Stimulated activated CD8-positive, alpha-beta memory T cell treated with anti-CD3 and anti-CD28 coated beads, Interleukin-15, amount 100 ng/mL, for 24 hours (primary cell): ENCODE results near the gene RAD51B.
"Not testable (repeated sequence)": the region's sequence is repeated elsewhere in the genome, so short reads cannot be mapped to it uniquely, and the experiment has no call there.

Experiments used
- DNase-seq: peaks from one replicate; pipeline ENCODE4 v3.0.0-alpha.2; 2020; ENCODE audit warnings: low read depth

RAD51B gene

DNA sequence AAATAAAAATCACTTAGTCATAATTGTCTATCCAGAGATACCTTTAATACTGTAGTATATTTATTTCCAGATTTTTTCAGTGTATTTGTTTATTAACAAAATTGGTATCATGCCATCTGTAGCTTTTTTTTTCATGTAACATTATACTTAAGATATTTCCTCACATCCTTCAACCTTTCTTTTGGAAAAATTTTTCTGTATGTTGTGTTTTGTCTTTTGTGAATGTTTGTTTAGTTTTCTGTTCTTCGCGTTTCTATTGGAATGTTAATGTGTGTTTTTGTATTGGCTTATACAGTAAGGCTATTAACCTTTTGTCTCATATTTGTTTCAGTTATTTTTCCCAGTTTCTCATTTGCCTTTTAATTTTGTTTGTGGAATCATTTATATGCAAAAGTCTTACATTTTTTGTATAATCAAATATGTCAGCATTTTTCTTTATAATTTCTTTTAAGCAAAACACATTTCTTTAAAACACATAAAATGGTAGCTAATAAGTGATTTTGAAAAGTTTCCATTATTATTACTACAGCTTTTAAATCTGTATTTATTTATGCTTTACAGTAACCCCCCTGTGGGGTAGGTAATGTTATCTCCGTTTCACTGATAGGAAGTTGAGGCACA lies 433.7 kb downstream of the RAD51B start:
- no peak for DNase-seq

DNA sequence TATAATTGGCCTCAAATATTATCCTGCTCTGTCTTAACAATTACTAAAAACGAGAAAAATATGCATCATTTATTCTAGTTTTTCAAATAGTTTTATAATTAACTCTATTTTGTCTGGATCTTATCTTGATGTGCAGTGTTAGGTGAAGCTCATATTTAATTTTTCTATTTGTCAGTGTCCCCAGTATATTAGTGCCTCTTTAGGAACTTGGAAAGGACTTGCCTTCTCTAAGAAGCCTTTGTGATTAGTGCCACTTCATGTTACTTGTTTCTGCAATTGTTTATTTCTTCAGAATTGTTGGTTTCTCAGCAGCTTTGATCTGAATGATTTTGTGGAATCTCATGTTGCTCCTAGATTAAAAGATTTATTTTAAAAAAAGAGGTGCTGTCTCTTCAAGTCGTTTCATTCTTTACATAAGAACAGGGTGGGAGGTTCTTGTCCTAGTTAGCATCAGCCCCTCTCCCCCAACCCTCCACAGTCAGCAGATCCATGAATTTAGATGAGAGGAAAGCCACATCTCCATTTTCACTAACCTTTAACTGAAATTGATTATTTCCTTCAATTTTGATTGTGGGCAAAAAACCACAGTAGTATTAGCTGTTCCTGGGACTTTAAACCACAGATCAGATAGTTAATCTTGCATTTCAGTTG lies 434.4 kb downstream of the RAD51B start:
- DNase-seq: no peak

DNA sequence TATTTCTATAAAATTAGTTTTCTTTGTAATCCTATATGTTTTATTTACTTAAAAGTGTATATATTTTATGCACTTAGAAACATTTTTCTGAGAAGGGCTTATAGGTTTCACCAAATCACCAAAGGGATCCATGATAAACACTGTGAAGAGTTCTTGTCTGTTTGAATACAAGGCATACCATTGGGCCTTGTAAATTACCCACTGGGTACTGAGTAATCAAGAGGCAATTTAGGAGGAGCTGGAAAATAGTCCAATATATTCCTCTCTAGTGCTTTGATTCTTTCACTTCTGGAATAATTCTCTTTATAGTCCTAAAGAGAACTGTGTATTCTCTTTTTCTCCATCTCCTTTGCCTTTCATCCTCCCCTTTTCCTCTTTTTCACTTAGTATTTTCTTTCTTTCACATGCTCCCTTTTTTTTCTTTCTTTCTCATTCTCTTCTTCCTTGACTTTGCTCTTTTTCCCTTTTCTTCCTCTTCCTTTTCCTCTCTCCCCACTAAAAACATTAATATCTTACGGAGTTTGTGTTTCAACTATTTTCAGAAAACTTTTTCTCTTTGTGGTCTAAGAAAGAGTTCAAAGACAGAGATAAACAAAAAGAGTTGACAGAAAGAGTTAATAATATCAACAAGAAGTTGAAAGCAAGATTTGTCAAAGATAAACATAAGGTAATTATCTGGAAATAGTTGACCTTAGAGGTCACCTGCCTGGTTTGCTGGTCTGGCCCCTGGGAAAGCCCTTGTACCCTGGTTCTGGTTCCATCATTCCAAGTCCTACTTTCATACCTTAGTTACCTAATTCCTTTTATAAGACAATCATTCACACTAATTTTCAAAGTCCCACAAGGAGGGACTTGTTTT lies 435.3 kb downstream of the RAD51B start:
- DNase-seq: no peak

DNA sequence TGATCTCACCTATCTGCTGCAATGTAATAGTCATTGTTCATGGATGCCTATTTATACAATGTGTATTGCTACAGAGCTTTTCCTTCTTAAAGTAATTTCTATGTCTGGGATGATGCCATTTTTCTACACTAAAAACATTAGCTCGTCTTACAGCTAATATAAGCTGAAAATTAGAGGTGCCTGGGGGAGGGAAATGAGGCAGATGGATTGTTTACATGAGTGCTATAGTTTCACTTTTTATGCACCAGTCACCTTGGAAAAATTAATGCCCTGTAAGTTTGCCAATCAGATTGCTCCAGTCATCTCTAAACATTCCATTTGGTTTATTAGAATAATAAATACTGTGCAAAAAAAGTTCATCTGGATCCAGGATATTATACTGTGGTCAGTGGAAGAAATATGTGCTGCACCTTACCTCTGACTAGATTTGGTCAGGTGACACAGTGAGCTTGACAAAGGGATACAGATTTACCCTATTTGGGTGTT lies 436.2 kb downstream of the RAD51B start:
- DNase-seq: no peak

DNA sequence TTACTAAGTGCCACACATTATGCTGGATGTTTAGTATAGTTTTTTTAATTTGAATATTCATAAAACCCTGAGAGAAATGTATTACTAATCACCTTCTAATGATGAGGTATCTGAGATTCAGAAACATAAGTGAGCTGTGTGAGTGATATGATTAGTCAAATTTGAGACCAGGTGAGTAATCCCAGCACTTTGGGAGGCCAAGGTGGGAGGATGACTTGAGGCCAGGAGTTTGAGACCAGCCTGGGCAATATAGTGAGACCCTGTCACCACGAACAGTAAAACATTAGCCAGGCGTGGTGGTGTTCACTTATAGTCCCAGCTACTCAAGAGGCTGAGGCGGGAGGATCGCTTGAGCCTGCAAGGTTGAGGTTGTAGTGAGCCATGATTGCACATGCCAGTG lies 438.4 kb downstream of the RAD51B start:
- no peak for DNase-seq

DNA sequence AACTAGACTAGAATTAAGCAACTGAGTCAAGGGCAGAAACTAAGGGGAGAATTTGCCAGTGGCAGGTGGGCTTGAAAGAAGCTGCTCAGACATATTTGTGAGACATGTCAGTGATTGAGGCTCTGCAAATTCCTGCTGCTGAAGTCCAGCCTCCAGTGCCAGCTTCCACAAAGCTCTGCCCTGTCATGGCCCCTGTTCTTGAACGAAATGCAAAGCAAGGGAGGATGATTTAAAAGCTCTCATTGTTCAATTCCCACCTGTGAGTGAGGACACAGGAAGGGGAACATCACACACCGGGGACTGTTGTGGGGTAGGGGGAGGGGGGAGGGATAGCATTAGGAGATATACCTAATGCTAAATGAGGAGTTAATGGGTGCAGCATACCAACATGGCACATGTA lies 439.4 kb downstream of the RAD51B start:
- DNase-seq: not testable (repeated sequence)

DNA sequence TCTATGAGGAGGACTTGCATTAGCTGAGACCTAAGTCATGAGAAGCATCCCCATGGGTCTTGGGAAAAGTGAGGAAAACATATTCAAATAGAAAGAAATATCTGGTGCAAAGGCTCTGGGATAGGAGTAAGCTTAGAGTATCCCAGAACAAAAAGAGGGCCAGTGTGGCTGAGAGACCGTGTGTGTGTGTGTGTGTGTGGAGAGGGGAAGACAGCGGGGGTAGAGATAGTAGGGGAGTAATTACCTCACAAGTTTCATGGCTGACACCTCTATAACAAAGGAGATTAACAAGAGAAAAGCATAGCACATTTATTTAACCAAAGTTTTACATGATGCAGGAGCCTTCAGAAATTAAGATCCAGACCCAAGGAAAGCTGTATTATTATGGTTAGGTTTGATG lies 440.5 kb downstream of the RAD51B start:
- no peak for DNase-seq

DNA sequence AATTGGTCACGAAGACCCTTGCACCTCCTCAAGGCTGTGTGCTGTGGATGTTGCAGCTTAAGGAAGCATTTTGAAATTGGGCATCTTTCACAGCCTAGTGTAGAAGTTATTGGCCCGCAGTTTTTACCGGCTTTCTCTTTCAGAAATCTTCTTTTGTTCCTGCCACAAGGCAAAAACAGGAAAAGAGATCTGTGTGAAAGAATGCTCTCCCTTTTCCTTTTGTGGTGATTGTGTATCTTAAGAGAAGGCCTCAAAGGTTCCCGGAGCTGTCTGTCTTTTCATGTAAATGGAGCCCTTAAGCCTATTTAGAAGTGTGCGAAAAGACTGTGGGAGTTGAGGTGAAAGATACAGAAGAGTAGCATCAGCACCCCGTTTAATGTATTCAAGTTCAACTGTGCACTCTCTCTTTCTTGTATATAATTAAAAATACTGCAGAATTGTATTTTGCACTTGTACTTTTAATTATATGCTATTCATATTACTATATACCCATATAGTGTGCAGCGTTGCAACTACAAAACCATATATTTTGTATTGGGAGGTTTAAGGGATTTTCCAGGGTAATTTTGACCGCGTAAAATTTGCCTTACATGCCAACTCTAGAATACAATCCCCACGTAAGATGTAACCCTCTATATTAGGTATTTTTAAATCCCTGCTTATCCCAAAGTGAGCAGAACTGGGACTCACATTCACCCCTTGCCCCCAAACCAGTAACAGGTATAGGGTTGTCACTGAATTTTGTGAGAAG lies 441.7 kb downstream of the RAD51B start:
- no peak for DNase-seq

DNA sequence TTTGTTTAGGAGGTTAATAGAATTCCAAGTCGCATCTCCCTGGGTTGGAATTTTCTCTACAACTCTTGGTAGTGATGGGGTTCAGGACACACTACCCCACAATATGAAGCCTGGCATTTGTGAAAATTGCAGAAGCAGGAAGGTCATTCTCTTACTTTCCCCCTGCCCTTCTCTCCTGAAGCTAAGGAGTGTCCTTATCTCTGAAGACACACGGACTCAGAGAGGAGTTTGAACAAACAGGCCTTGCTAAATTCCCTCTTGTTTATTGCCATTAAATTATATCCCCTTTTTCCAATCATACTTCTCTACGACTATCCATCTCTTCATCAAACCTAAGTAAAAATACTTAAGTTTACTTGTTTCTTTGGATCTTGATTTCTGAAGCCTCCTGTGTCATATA lies 443.0 kb downstream of the RAD51B start:
- no peak for DNase-seq

DNA sequence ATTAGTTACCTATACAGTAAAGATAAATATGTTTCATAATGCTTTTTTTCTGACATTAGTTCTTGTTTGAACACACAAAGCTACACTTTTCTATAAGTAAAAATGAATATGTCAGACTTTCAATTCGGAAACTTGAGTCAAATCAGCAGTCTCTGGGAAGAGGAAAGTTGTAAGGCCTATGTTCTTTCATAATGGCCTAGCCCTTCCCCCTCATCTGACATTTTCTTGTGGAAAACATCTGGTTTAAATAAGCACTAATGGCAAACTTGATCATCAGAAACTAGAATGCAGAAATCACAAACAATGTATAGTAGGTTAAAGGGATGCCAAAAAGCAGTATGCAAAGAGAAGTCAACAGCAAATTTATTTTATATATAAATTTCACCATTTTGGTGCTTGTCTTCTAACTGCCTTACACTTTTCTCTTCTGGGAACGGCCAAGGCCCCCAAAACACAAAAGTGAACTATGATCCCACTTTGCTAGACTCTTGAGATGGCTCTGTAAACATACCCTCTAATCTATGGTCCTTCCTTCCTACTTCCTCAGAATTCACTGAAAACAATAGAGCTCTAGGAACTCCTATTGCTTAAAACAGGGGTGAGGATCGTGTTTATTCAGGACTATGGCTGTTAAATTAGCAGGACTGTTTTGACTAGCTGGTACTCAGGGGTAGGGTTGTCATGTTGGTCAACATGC lies 444.1 kb downstream of the RAD51B start:
- no peak for DNase-seq

DNA sequence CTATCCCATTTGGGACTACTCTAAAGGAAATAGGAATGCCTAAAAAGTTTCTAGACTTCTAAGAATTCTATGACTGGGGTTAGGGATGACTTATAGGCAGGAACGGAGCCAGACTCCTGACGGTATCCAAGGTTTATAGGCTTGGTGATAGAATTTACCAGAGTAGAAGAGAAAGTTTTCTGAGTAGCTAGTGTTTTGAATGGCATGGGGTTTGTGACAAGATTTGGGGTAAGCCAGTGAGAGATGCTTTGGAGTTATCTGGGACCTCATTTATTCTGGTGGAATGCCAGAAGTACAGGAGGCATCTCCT lies 444.6 kb downstream of the RAD51B start:
- DNase-seq: no peak

DNA sequence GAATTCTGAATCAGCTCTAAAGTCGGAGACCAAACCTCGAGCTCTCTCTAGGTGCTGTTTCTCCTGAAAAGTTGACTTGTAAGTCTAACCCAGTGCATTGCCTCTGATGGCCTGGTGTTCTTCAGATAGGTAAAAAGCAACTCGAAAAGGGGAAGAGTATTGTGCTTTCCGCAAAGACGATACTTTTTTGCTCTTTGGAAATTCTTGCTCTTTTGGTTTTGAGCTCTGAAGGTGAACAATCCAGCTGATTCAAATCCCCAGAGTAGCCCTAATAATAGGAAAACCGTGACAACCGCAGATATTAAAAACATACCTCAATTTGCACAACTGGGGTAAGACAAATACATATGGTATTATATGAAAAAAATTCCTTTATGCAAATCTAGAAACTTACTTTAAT lies 447.4 kb downstream of the RAD51B start:
- DNase-seq: no peak

DNA sequence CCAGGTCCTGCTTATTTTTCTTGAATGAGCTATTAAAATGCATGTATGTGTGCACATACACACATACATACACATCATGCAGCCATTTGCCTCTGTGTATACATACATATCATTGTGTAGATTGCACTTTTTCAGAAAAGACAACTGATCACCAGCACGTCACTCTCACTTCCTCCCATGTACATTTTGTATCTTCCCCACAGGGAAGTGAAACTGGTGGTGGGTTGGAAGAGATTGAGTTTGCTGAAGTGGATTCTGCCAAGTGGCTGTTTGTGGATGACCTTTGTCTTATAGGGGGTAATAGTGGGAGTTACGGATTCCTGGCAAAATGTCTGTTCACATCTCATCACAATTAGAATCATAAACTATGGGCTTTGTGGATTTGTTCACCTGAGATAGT lies 448.6 kb downstream of the RAD51B start:
- no peak for DNase-seq

DNA sequence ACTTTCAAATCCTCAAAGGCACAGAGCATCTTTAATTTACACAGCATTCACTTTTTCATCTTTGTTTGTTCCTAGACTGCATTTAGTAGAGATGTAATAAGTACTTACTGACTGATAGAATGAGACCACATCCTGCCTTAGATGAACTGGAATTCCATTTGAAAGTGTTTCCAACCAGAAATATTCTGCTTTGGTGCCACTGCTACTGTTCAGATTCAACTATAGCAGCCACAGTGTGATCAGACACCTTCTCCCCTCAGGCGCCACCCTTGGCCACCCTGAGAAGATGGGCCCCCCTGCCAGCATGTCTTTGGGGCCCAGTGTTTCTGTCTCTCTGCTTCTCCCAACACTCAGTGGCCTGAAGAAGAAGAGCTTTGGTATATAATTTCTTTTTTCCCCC lies 449.1 kb downstream of the RAD51B start:
- no peak for DNase-seq

DNA sequence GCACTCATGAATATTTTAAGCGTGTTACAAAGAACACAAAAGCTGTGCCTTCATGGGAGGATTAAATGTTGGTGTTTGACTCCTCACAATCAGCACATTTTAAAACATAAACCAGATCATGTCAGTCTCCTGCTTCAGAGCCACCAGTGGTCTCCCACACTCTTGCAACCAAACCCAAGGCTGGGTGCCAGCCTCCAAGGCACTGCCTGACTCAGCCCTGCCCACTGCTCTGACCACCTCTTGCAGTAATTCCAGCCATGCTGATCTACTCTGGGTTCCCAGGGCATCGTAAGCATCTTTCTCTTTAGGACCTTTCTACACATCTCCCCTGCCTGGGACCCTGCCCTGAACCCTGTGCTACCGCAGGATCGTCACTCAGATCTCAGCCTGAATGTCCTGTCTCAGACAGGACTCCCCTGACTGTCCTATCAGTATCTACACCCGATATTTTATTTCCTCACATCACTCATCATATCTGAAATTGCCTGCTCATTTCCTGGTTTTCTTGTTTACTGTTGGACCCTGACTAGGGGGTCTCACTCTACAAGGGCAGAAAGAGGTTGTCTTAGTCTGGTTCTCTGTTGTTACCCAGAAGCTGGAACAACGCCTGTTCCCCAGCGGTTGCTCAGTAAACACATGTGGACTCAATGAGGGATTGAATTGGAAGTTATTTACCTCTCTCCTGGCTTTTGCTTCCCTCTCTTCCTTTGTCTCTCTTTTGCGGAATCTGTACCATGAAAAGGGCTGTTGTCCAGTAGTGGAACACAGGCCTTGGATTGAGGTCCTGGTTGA lies 449.8 kb downstream of the RAD51B start:
- DNase-seq: no peak

DNA sequence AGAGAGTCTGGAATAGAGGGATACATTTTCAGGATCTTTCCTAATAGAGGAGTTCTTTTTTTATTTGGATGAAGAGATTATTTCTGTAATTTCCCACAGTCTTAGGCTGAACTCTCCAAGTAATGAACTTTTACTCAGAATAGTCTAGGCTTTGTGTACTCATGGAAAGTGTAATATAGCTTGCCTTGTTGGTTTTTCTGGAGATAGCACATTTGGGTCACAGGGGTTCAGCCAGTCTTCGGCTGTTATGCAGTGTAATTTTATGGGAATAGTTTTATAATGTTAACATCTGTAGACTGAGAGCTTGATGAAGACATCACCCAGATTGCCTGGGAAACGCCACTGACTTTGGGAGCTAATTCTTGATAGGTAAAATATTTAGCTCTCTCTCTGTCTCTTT lies 450.8 kb downstream of the RAD51B start:
- DNase-seq: no peak

DNA sequence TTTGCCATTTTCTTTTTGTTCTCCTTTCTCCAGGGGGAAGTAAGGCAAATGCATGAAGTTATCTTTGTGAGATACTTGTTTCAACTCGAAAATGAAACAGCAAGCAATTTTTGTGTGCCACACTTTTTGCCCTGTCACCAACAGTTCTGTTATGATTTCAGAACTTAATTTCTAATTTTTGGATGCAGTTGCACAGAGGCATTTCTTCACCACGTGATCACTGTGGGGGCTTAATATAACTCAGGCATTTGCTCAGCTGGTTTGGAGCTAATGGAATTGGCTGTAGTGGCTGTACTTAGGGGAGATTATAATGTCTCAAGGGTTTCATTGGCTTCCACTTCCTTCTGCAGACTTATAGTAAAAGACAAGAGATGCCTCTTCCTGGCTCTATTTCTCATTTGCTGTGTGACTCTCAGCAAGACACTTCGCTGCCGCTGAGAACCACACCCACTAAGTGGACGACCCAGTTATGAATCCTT lies 452.4 kb downstream of the RAD51B start:
- DNase-seq: no peak

DNA sequence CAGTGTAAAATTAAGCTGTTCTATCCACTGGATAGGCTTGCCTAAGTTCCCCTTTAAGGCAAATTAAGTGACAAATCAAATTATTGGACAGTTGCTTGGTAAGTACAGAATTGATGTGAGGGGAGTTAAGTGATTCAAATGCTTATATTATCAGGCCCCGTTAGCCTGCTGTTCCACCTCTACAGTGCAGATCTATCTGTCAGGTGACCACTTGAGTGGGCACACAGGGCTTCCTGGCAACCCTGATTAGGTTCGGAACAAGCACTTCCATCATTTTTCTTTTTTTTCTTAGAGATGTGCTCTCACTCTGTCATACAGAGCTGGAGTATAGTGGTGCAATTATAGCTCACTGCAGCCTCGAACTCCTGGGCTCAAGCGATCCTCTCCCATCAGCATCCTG lies 453.8 kb downstream of the RAD51B start:
- no peak for DNase-seq

DNA sequence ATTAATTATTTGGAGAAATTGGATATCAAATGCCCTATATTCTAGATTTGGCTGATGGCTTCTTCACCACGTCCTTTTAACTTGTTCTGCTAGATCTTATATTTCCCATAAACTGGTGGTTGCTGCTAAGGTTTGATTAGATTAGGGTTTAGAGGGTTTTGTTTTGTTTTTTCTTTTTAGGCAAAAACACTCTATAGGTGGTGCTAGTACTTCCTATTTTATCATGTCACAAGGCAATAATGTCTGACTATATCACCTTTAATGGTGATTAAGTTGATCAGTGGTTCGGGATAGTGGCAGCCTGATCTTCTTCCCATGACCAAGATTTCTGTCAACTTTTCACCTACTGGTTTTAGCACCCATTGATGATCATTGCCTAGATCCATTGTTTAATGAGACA lies 455.1 kb downstream of the RAD51B start:
- DNase-seq: no peak

DNA sequence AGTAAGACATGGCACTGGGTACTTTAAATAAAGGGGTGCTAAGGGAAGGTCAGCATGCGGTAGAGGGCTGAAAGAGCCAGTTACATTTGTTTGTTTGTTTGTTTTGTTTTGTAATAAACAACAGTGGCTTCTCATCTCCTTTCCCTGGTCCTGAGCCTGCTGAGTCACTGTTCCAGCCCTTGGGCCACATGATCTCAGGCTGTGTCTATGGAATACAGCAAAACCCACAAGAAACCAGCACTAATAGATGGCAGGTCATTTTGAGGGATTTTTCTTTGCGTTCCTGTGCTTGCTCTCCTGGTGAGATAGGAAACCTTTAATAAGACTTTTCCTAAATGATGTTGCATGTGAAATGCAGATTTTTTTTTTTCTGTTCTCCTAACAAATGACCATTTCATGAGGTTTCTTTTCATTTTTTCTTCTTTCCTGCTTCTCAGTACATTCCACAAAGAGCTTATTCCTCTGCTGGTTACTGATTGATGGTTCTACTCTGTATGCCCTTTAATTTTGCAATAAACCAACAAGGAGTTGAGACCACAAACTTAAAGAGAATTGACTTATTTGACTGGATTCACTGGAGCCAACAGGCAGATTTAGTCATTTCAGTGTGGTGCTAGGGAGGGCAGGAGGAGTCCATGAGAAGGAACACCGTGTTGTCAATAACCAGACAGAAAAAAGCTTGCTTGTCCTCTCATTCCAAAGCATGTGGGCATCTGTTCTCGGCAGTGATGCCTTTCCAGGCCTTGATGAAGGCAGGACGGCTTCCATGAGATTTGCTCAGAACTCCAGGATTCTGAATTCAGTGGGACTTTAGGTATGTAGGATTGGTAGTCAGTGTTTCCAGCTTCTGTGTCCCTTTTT lies 459.2 kb downstream of the RAD51B start:
- DNase-seq: no peak
